ENCODE measurements around the gene EFNA2.

EFNA2 gene

DNA sequence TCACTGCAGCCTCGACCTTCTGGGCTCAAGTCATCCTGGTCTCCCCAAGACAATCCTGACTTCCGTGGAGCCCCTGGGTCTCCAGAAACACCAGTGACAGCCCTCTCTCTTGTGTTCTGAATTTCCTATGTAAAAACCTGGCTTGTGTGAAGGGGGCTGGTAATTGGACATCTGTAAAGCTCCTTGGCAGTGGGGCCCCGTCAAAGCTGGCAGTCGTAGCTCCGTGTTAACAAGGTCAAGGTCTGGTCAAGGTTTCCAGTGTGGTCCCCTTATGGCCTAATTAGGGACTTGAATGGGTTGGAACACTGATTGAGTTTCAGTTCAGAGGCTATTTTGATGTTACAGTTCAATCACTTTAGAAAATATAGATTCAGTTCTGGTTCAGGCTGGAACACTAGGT lies 65.2 kb downstream of the EFNA2 start:
- no peak overlapping the region for H3K4me3 ChIP-seq (ENCODE audit: low read depth, low read length)

Measured in iPS-11a (cell line).